ENCODE data around the gene EHBP1.

DNA sequence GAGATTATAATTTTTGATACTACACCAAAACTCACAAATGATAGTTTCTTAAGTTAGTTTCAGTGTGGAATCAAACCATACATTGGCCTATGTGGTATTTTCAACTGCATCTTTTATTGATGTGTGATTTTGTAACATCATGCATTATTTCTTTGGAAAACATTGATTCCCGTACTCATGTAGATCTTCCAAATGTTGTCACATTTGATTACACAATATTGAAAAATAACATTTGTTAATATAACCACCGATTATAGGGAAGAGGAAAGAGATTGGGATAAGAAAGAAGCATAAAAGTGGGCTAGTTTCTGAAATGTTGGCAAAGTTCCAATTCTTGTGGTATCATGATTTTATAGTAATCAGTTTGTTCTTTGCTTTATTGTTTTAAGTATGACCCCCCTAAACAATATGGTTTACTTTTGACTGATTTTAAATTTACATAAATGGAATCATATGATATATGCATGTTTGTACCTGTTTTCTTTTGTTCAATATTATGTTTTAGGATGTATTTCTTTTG is 227.9 kb downstream of the EHBP1 start:
- TF ChIP-seq, protein P1, sequence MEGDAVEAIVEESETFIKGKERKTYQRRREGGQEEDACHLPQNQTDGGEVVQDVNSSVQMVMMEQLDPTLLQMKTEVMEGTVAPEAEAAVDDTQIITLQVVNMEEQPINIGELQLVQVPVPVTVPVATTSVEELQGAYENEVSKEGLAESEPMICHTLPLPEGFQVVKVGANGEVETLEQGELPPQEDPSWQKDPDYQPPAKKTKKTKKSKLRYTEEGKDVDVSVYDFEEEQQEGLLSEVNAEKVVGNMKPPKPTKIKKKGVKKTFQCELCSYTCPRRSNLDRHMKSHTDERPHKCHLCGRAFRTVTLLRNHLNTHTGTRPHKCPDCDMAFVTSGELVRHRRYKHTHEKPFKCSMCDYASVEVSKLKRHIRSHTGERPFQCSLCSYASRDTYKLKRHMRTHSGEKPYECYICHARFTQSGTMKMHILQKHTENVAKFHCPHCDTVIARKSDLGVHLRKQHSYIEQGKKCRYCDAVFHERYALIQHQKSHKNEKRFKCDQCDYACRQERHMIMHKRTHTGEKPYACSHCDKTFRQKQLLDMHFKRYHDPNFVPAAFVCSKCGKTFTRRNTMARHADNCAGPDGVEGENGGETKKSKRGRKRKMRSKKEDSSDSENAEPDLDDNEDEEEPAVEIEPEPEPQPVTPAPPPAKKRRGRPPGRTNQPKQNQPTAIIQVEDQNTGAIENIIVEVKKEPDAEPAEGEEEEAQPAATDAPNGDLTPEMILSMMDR (IDR thresholded peaks at IDR 0.05): no peak
- no peak for TF ChIP-seq POLR2A (IDR thresholded peaks at IDR 0.05)

Measured in uterus (tissue), 2 donors.